Thyroid gland (tissue), 4 donors: ENCODE results near the gene TBC1D24. TPM values are rescaled to one million over a fixed set of nuclear protein-coding genes. Genes with fewer than 3 reads are reported as not detected.

Experiments
- DNase-seq, 2 donors: peaks; one replicate each; pipeline ENCODE4 v3.0.0-alpha.2; 2019
- H3K27ac ChIP-seq, 3 donors: fragments of 200-600 bp; sonication (generic); 1 replicate in 2 of 3; 2 replicates in 1 of 3; pipeline ENCODE4 v1.5.1; 2016 to 2019; ENCODE audit warnings: mild to moderate bottlenecking in 1 of 3, moderate library complexity in 1 of 3
- H3K27me3 ChIP-seq: fragments of 200-600 bp; sonication (generic); one replicate; pipeline ENCODE4 v1.5.1; 2019
- H3K36me3 ChIP-seq, 2 donors: fragments of 200-600 bp; sonication (generic); one replicate each; pipeline ENCODE4 v1.5.1; 2016 to 2019
- H3K4me1 ChIP-seq, 2 donors: fragments of 200-600 bp; sonication (generic); one replicate each; pipeline ENCODE4 v1.5.1; 2017 to 2019
- H3K4me3 ChIP-seq, 3 donors: fragments of 200-600 bp; sonication (generic); replicated peaks in 1 of 3; 1 replicate in 2 of 3; 2 replicates in 1 of 3; pipeline ENCODE4 v1.5.1; 2016; ENCODE audit warnings: mild to moderate bottlenecking in 1 of 3
- H3K9me3 ChIP-seq: fragments of 200-600 bp; sonication (generic); one replicate; pipeline ENCODE4 v1.5.1; 2017
- POLR2A ChIP-seq, 2 donors: fragments of 450-650 bp; IDR thresholded peaks; one replicate each; pipeline ENCODE4 v1.6.1; 2017; ENCODE audit warnings: antibody characterized with exemption in 2 of 2, mild to moderate bottlenecking in 2 of 2, moderate library complexity in 1 of 2
- WGBS, 2 donors: methylation state at CpG; one replicate each; pipeline ENCODE4 v1.1.5; 2017; 5-methylcytosine and 5-hydroxymethylcytosine counted together
- intact Hi-C: fragments of 100-400 bp; cut with DNase I; formaldehyde crosslinking; loops from one replicate; pipeline ENCODE4 v1.15.1; 2023
- total RNA-seq, 4 donors: library from RNA; depleted of rRNA; stranded (reverse); fragments of >200 nt; gene quantifications; one replicate each; pipeline ENCODE4 v1.2.3, GENCODE V29; 2016
- TF ChIP-seq, protein P1 (sequence below), 6 experiments: fragments of 200-600 bp in 3 of 6; fragments of 450-650 bp in 3 of 6; sonication (generic) in 3 of 6; IDR thresholded peaks; one replicate each; pipeline ENCODE4 v1.5.1; 2016 to 2019; ENCODE audit warnings: antibody characterized with exemption in 6 of 6, mild to moderate bottlenecking in 2 of 6, inconsistent platforms in 1 of 6, moderate library complexity in 1 of 6

TBC1D24 gene
- total RNA-seq, 4 donors from 2014 or later: 15.9 to 32.3 (median 21.8) TPM

DNA sequence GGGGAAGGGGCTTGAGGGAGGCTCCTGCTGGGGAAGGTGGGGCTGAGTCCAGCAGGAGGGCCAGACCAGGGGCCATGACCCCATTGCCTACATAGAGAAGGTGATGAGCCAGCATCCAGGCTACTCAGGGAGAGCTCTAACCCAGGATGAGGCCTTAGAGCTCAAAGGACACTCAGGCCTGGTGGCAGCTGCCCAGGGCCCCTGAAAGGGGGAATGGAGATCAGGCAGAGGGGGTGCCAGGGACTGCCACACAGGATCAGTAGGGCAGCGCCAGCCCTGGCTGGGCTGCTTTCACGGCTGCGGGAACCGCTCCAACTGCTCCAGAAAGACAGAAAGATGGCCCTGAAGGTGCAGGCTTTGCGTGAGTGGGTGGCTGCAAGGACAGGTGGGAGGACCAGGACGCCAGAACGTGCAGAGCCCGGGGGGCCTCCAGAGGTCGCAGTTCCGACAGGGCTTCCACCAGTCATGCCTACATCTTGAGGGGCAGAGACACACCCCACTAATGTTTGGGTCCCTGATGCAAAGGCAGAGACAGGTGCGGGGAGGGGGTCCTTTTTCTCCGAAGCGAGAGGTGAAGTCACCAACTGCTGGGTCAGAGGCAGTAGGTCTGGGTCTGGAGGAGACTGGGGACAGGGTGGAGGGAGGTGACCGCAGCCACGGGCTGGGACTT lies 37.9 kb downstream of the TBC1D24 start:
- TF ChIP-seq, protein P1, sequence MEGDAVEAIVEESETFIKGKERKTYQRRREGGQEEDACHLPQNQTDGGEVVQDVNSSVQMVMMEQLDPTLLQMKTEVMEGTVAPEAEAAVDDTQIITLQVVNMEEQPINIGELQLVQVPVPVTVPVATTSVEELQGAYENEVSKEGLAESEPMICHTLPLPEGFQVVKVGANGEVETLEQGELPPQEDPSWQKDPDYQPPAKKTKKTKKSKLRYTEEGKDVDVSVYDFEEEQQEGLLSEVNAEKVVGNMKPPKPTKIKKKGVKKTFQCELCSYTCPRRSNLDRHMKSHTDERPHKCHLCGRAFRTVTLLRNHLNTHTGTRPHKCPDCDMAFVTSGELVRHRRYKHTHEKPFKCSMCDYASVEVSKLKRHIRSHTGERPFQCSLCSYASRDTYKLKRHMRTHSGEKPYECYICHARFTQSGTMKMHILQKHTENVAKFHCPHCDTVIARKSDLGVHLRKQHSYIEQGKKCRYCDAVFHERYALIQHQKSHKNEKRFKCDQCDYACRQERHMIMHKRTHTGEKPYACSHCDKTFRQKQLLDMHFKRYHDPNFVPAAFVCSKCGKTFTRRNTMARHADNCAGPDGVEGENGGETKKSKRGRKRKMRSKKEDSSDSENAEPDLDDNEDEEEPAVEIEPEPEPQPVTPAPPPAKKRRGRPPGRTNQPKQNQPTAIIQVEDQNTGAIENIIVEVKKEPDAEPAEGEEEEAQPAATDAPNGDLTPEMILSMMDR (IDR thresholded peaks at IDR 0.05): no peak
- TF ChIP-seq POLR2A (IDR thresholded peaks at IDR 0.05): no peak
- intact Hi-C loops: no loop called here
- Histone ChIP-seq H3K4me1 (peaks cover 28 to 40% of the 10 kb centered on the region in 2 donors), H3K36me3 (no peaks in the 10 kb centered on the region), H3K4me3 (peak overlapping the region in 1 of 3 donors; percentile 99), H3K9me3 (no peaks in the 10 kb centered on the region), H3K27ac (peak overlapping the region; percentile 95 to 98 (median 97)), H3K27me3 (no peaks in the 10 kb centered on the region)
- 33 to 43% methylated on average over 11 to 15 of the region's 15 CpGs for WGBS, 2 donors
- peak in 1 of 2 donors; percentile 47 for DNase-seq

DNA sequence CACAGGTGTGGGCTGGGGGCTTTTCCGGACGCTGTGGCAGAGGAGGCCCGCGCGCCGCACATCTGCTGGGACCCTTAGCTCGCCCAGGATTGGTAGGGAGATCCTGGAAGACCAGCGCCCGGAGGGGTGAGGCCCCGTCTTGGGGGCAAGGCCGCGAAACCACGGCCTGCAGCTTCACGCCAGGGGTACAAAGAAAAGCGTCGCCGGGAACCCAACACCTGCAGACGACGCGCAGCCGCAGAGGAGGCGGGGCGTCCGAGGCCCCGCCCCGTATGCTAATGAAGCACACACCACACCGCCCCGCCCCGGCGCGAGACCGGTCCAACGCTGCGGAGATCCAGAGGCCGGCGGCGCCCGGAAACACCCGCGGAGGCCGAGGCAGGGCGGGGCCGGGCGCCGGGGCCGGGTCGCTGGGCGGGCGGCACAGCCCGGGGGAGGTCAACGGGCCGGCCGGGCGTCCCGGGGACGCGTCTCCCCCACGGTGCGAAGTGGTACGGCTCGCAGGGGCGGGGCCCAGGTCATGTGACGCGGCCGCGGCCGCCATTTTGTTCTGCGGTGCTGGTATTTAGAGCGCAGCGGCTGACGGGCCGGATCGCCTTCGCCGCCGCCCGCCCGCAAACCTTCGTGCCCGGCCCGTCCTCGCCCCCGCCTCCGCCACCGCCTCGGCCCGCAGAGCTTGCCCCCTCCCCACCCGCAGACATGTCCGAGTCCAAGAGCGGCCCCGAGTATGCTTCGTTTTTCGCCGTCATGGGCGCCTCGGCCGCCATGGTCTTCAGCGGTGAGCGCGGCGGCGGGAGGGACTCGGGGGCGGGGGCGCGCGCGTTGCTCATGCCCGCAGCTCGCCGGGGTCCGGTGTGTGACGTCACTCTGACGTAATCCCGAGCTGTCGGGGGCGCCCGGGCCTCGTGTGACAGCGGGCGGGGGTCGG lies 38.7 kb downstream of the TBC1D24 start, which contains the start of gene ATP6V0C:
TSS of gene ATP6V0C (plus strand) at position 548 of the 928 bp plus-strand sequence. CDS start at position 700, 152 bp downstream.
- Histone ChIP-seq H3K9me3 (no peaks in the 10 kb centered on the region), H3K4me3 (peak within 1 kb of the TSS; percentile 93 to 99 (median 96)), H3K27ac (peak within 1 kb of the TSS; percentile 95 to 98 (median 97)), H3K4me1 (peaks cover 28 to 48% of the 10 kb centered on the region in 2 donors), H3K27me3 (no peaks in the 10 kb centered on the region), H3K36me3 (no peaks in the 10 kb centered on the region)
- TF ChIP-seq, protein P1 (IDR thresholded peaks at IDR 0.05): peak in 2 of 6 experiments; percentile 6 to 14
- TF ChIP-seq POLR2A (IDR thresholded peaks at IDR 0.05): peak; percentile 40 to 89
- 7 to 9% methylated on average over 20 of the region's 122 CpGs for WGBS, 2 donors
- intact Hi-C loops: no loop called here
- peak; percentile 93 to 96 for DNase-seq

DNA sequence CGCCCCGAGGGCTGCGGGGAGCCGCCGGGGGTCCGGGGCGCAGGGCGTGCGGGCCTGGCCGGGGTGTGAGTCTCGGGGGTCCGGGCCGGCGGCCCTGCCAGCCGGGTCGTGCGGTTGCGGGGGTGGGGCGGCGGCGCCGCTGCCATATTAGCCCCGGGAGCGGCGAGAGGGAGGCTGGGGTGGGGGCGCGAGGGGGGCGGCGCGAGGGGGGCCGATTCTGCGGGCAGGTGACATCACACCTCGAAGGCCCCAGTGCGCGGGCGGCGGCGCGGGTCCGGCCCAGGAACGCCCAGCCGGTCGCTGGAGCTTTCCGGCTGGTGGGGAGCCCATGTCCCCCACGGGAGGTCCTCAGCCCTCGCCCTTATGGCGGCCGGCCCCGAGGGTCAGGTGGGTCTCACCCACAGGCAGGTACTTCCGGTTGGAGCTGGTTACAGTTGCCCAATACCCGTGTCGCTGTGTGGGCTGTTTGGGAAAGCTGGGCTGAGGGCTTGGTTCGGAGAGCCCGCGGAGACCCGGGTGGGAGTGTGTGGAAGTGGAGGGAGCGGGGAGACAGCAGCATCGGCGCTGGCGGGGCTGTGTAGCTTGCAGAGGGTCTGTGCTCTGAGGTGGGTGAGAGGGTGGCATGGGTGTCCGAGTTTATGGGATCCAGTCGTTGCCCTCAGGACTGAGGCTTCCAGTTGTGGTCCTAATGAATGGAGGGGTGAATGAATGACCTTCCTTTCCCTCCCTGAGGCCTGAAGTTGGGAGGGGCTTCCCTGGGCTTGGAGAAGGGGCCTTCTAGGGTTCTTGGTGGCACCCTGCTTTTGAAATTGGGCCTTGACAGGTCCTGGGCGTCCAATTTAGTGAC lies 39.6 kb downstream of the TBC1D24 start:
- 0 to 2% methylated on average over 12 to 13 of the region's 63 CpGs for WGBS, 2 donors
- Histone ChIP-seq H3K36me3 (no peaks in the 10 kb centered on the region), H3K4me1 (peaks cover 29 to 56% of the 10 kb centered on the region in 2 donors), H3K27me3 (no peaks in the 10 kb centered on the region), H3K9me3 (no peaks in the 10 kb centered on the region), H3K4me3 (peak overlapping the region; percentile 93 to 99 (median 96)), H3K27ac (peak overlapping the region; percentile 95 to 98 (median 97))
- intact Hi-C loops: no loop called here
- DNase-seq: peak; percentile 64 to 69
- TF ChIP-seq, protein P1 (IDR thresholded peaks at IDR 0.05): no peak
- TF ChIP-seq POLR2A (IDR thresholded peaks at IDR 0.05): peak in 1 of 2 donors; percentile 12

DNA sequence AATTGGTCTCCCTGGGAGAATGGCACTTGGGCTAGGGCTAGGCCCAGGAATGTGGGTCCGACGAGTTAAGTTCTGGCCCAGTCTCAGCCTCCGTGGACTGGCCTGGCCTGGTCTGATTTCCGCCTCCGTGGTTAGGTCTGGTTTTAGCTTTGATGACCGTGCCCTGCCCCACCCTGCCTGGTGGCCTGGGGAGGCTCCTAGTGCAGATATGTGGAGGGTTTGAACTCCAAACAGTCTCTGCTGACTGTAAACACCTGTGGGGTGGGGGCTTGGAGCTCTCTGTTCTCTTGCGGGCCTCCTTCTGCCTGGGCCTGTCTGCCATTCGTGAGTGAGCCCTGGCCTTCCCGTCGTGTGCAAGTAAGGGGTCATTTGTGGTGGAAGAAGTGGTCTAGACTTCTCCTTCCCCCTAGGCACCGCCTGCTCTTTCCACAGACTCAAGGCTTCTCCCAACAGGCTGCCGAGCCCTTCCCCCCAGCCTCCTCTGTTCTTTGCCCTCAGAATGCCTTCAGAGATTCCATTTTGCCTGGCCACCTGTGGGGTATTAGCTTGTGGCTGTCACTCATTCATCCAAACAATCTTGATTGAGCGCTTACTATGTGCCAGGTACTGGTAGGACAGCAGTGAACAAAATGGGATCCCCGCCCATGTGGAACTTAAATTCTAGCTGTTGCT lies 40.4 kb downstream of the TBC1D24 start:
- no peaks in the 10 kb centered on the region for H3K9me3 ChIP-seq
- H3K4me3 ChIP-seq: peak overlapping the region; percentile 93 to 99 (median 96)
- intact Hi-C loops: no loop called here
- TF ChIP-seq POLR2A (IDR thresholded peaks at IDR 0.05): no peak
- TF ChIP-seq, protein P1 (IDR thresholded peaks at IDR 0.05): no peak
- WGBS, 2 donors: 39 to 45% methylated on average over 9 to 11 of the region's 14 CpGs
- DNase-seq: peak in 1 of 2 donors; percentile 37
- H3K4me1 ChIP-seq: peaks cover 33 to 60% of the 10 kb centered on the region in 2 donors
- H3K27ac ChIP-seq: peak overlapping the region; percentile 95 to 98 (median 97)
- H3K27me3 ChIP-seq: no peaks in the 10 kb centered on the region
- no peaks in the 10 kb centered on the region for H3K36me3 ChIP-seq
